Memory B cell (primary cell): ENCODE results near the gene TLL1.

Experiments used
- ATAC-seq: fragments of 150-1000 bp; cut with Tn5 transposase; 2 replicates; pipeline ENCODE4 v1.10.0; 2021; ENCODE audit warnings: low read depth, mild to moderate bottlenecking, moderate library complexity
- DNase-seq, 2 donors: peaks; one replicate each; pipeline ENCODE4 v3.0.0; 2022; ENCODE audit warnings: low spot score in 2 of 2
- H3K27ac Mint-ChIP-seq: one replicate; pipeline ENCODE4 v1.8.0; 2022; ENCODE audit warnings: mild to moderate bottlenecking, moderate library complexity, mixed read lengths
- H3K27me3 Mint-ChIP-seq: one replicate; pipeline ENCODE4 v1.8.0; 2022; ENCODE audit warnings: mixed read lengths
- H3K36me3 Mint-ChIP-seq: one replicate; pipeline ENCODE4 v1.8.0; 2022; ENCODE audit warnings: mild to moderate bottlenecking, mixed read lengths
- H3K4me1 Mint-ChIP-seq: one replicate; pipeline ENCODE4 v1.8.0; 2022; ENCODE audit warnings: mixed read lengths
- H3K4me3 Mint-ChIP-seq: one replicate; pipeline ENCODE4 v1.8.0; 2022; ENCODE audit warnings: mild to moderate bottlenecking, moderate library complexity, mixed read lengths
- H3K9me3 Mint-ChIP-seq: one replicate; pipeline ENCODE4 v1.8.0; 2022; ENCODE audit warnings: mixed read lengths

TLL1 gene

GRCh38 chr4:166140951-166141350, 267.9 kb downstream of the TLL1 start:
- Mint-ChIP-seq H3K9me3 (peaks cover 3% of the 10 kb centered on the region), H3K4me3 (no peak overlapping the region), H3K4me1 (no peaks in the 10 kb centered on the region), H3K36me3 (no peaks in the 10 kb centered on the region), H3K27ac (no peak overlapping the region), H3K27me3 (no peaks in the 10 kb centered on the region)
- ATAC-seq: no peak
- no peak for DNase-seq

GRCh38 chr4:166143227-166143626, 270.2 kb downstream of the TLL1 start:
- Mint-ChIP-seq H3K4me1 (no peaks in the 10 kb centered on the region), H3K27me3 (no peaks in the 10 kb centered on the region), H3K9me3 (no peaks in the 10 kb centered on the region), H3K36me3 (no peaks in the 10 kb centered on the region), H3K27ac (no peak overlapping the region), H3K4me3 (no peak overlapping the region)
- no peak for ATAC-seq
- DNase-seq: no peak

GRCh38 chr4:166144607-166145006, 271.6 kb downstream of the TLL1 start:
- Mint-ChIP-seq H3K4me3 (no peak overlapping the region), H3K36me3 (no peaks in the 10 kb centered on the region), H3K27ac (no peak overlapping the region), H3K4me1 (no peaks in the 10 kb centered on the region), H3K27me3 (no peaks in the 10 kb centered on the region), H3K9me3 (no peaks in the 10 kb centered on the region)
- ATAC-seq (no peak), DNase-seq (no peak)

- H3K9me3 Mint-ChIP-seq: peaks cover 2% of the 10 kb centered on the region
These were observed 273.9 kb downstream of the TLL1 start for GRCh38 chr4:166146806-166147540.

More at GRCh38 chr4:166146806-166147540, 273.9 kb downstream of the TLL1 start:
- Mint-ChIP-seq H3K4me1 (no peaks in the 10 kb centered on the region), H3K4me3 (no peak overlapping the region), H3K27ac (no peak overlapping the region), H3K27me3 (no peaks in the 10 kb centered on the region), H3K36me3 (no peaks in the 10 kb centered on the region)
- ATAC-seq (no peak), DNase-seq (no peak)
